ENCODE results near the gene FKBP6. TPM values are rescaled to one million over a fixed set of nuclear protein-coding genes. Genes with fewer than 3 reads are reported as not detected.

Gene FKBP6
- total RNA-seq, 1 donor from 2014 or later = not detected

- Mint-ChIP-seq H3K27me3 (peaks cover 3% of the 10 kb centered on the region), H3K27ac (peak overlapping the region; percentile 71), H3K9me3 (ENCODE audit: low read depth) (no peaks in the 10 kb centered on the region), H3K4me1 (ENCODE audit: low read depth) (peaks cover 33% of the 10 kb centered on the region), H3K4me3 (ENCODE audit: low read depth) (no peak overlapping the region), H3K36me3 (ENCODE audit: insufficient read depth) (no peaks in the 10 kb centered on the region)
- no peak for TF ChIP-seq CTCF (IDR thresholded peaks at IDR 0.05; ENCODE audit: unreplicated experiment)
- DNase-seq (ENCODE audit: low spot score, unreplicated experiment) = no peak
Observed at GRCh38 chr7:73343671-73344380, 15.9 kb downstream of the FKBP6 start.

GRCh38 chr7:73345538-73345937 lies 17.6 kb downstream of the FKBP6 start:
- no peaks in the 10 kb centered on the region for H3K27me3 Mint-ChIP-seq
- no peak for TF ChIP-seq CTCF (IDR thresholded peaks at IDR 0.05; ENCODE audit: unreplicated experiment)
- no peaks in the 10 kb centered on the region for H3K9me3 Mint-ChIP-seq (ENCODE audit: low read depth)
- DNase-seq (ENCODE audit: low spot score, unreplicated experiment) = no peak
- peaks cover 33% of the 10 kb centered on the region for H3K4me1 Mint-ChIP-seq (ENCODE audit: low read depth)
- H3K36me3 Mint-ChIP-seq (ENCODE audit: insufficient read depth) = no peaks in the 10 kb centered on the region
- H3K4me3 Mint-ChIP-seq (ENCODE audit: low read depth) = no peak overlapping the region
- peak overlapping the region; percentile 66 for H3K27ac Mint-ChIP-seq

- Mint-ChIP-seq H3K36me3 (ENCODE audit: insufficient read depth) (no peaks in the 10 kb centered on the region), H3K4me3 (ENCODE audit: low read depth) (no peak overlapping the region), H3K4me1 (ENCODE audit: low read depth) (peaks cover 33% of the 10 kb centered on the region), H3K9me3 (ENCODE audit: low read depth) (no peaks in the 10 kb centered on the region), H3K27ac (no peak overlapping the region), H3K27me3 (no peaks in the 10 kb centered on the region)
- no peak for TF ChIP-seq CTCF (IDR thresholded peaks at IDR 0.05; ENCODE audit: unreplicated experiment)
- DNase-seq (ENCODE audit: low spot score, unreplicated experiment) = no peak
Observed at GRCh38 chr7:73345951-73346350, 18.0 kb downstream of the FKBP6 start.

GRCh38 chr7:73349763-73350162 lies 21.8 kb downstream of the FKBP6 start:
- Mint-ChIP-seq H3K4me1 (ENCODE audit: low read depth) (peaks cover 9% of the 10 kb centered on the region), H3K27ac (no peak overlapping the region), H3K36me3 (ENCODE audit: insufficient read depth) (no peaks in the 10 kb centered on the region), H3K9me3 (ENCODE audit: low read depth) (peaks cover 3% of the 10 kb centered on the region), H3K27me3 (no peaks in the 10 kb centered on the region), H3K4me3 (ENCODE audit: low read depth) (no peak overlapping the region)
- no peak for TF ChIP-seq CTCF (IDR thresholded peaks at IDR 0.05; ENCODE audit: unreplicated experiment)
- no peak for DNase-seq (ENCODE audit: low spot score, unreplicated experiment)

- Mint-ChIP-seq H3K4me1 (ENCODE audit: low read depth) (peaks cover 7% of the 10 kb centered on the region), H3K27ac (no peak overlapping the region), H3K27me3 (no peaks in the 10 kb centered on the region), H3K9me3 (ENCODE audit: low read depth) (peaks cover 3% of the 10 kb centered on the region), H3K36me3 (ENCODE audit: insufficient read depth) (no peaks in the 10 kb centered on the region), H3K4me3 (ENCODE audit: low read depth) (no peak overlapping the region)
- no peak for DNase-seq (ENCODE audit: low spot score, unreplicated experiment)
- TF ChIP-seq CTCF (IDR thresholded peaks at IDR 0.05; ENCODE audit: unreplicated experiment) = no peak
Observed at GRCh38 chr7:73350306-73351068, 22.5 kb downstream of the FKBP6 start.

All from progenitor cell of endocrine pancreas (in vitro differentiated cells).